ENCODE measurements around the gene MARCHF3. TPM values are rescaled to one million over a fixed set of nuclear protein-coding genes. Genes with fewer than 3 reads are reported as not detected.

The MARCHF3 gene
- total and polyA plus RNA-seq, 2 donors (not counting 3 experiments of a cell fraction or from before 2014, with no cell fraction given) = 31.9 to 35.0 TPM

GRCh38 chr5:127010362-127010761 lies 20.0 kb downstream of the MARCHF3 start:
- FAIRE-seq (no peak), DNase-seq (ENCODE audit: low read depth, low spot score) (no peak)
- H3K79me2 ChIP-seq (ENCODE audit: control insufficient read depth, insufficient read depth, low read length) = peaks cover 77% of the 10 kb centered on the region
- intact Hi-C loops (cut with micrococcal nuclease) = loop anchor here (5.0 kb wide), 1 partner anchor 93 kb away; no protein-coding TSS in a partner anchor
- TF ChIP-seq GATA2 (IDR thresholded peaks at IDR 0.05; ENCODE audit: insufficient read depth, insufficient read length, low read depth, low read length) = no peak
- TF ChIP-seq CTCF (IDR thresholded peaks at IDR 0.05; ENCODE audit: extremely low read depth in 1 of 2, insufficient read depth in 1 of 2, low read depth in 1 of 2, low read length in 2 of 2) = no peak
- TF ChIP-seq EZH2 (IDR thresholded peaks at IDR 0.05; ENCODE audit: borderline replicate concordance, low read depth, low read length, severe bottlenecking) = no peak
- dilution Hi-C loops (cut with MboI; ENCODE audit: extremely low pct_ligation_motif_present, low sequenced_read_pairs) = no loop called here
- H4K20me1 ChIP-seq (replicated peaks; ENCODE audit: control insufficient read depth, extremely low read depth, insufficient read depth, low read length) = no peaks in the 10 kb centered on the region
- no peak overlapping the region for H3K9ac ChIP-seq (replicated peaks; ENCODE audit: extremely low read depth, insufficient read depth, low read length)
- no peak overlapping the region for H3K4me3 ChIP-seq (replicated peaks in 1 of 3; ENCODE audit: insufficient read depth in 1 of 3, low read depth in 1 of 3, low read length in 3 of 3)
- H3K4me2 ChIP-seq (ENCODE audit: insufficient read depth, low read length) = no peak overlapping the region
- H3K9me3 ChIP-seq (replicated peaks; ENCODE audit: control insufficient read depth, insufficient read depth, low read length) = no peaks in the 10 kb centered on the region
- H3K9me1 ChIP-seq (replicated peaks; ENCODE audit: control insufficient read depth, extremely low read depth, insufficient read depth, low read length) = no peaks in the 10 kb centered on the region
- ChIA-PET CTCF (interaction anchor here (1.0 to 5.0 kb wide), 2 partner anchors 19 to 141 kb away, joined by 3 to 24 read pairs; no protein-coding TSS in a partner anchor), POLR2A (no interaction called here)
- H3K27me3 ChIP-seq (ENCODE audit: control insufficient read depth in 2 of 2, insufficient read depth in 2 of 2, low read length in 2 of 2) = no peaks in the 10 kb centered on the region
- BruUV-seq (replicated peaks) = no TSS peak
- no peak overlapping the region for H2AFZ ChIP-seq (ENCODE audit: low read depth, low read length)
- no peaks in the 10 kb centered on the region for H3K36me3 ChIP-seq (ENCODE audit: control insufficient read depth in 2 of 2, extremely low read depth in 1 of 2, insufficient read depth in 2 of 2, low read length in 2 of 2)
- no peak overlapping the region for H3K27ac ChIP-seq (ENCODE audit: insufficient read depth, low read depth, low read length)
- H3K4me1 ChIP-seq (ENCODE audit: control insufficient read depth, extremely low read depth, insufficient read depth, low read length) = peaks cover 38% of the 10 kb centered on the region

DNA sequence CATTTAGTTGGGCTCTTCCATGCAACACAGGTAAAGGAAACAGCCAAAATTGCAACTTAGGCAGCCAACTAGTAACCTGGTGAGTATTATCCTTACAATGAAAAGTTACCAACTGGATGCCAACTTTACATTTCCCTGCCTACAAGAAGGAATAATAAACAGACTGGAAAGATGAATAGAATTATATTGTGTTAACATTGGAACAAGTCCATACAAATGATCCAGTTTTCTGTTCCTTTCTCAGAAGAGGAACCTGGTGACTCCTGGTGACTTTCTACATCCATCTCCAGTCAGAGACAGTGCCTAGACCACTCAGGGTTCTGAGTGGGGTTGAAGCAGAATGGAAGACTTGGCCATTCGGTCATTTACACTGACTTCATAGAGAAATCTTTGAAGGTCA lies 20.6 kb downstream of the MARCHF3 start:
- H3K4me1 ChIP-seq (ENCODE audit: control insufficient read depth, extremely low read depth, insufficient read depth, low read length) = peaks cover 33% of the 10 kb centered on the region
- H3K79me2 ChIP-seq (ENCODE audit: control insufficient read depth, insufficient read depth, low read length) = peaks cover 76% of the 10 kb centered on the region
- no peak overlapping the region for H3K27ac ChIP-seq (ENCODE audit: insufficient read depth, low read depth, low read length)
- no peak overlapping the region for H3K4me3 ChIP-seq (replicated peaks in 1 of 3; ENCODE audit: insufficient read depth in 1 of 3, low read depth in 1 of 3, low read length in 3 of 3)
- no peaks in the 10 kb centered on the region for H3K36me3 ChIP-seq (ENCODE audit: control insufficient read depth in 2 of 2, extremely low read depth in 1 of 2, insufficient read depth in 2 of 2, low read length in 2 of 2)
- ChIA-PET POLR2A (no interaction called here), CTCF (interaction anchor here (1.0 to 5.0 kb wide), 2 partner anchors 19 to 140 kb away, joined by 3 to 24 read pairs; no protein-coding TSS in a partner anchor)
- no peaks in the 10 kb centered on the region for H3K27me3 ChIP-seq (ENCODE audit: control insufficient read depth in 2 of 2, insufficient read depth in 2 of 2, low read length in 2 of 2)
- intact Hi-C loops (cut with micrococcal nuclease) = loop anchor here (5.0 kb wide), 1 partner anchor 92 kb away; no protein-coding TSS in a partner anchor
- no peak overlapping the region for H3K9ac ChIP-seq (replicated peaks; ENCODE audit: extremely low read depth, insufficient read depth, low read length)
- H3K9me1 ChIP-seq (replicated peaks; ENCODE audit: control insufficient read depth, extremely low read depth, insufficient read depth, low read length) = no peaks in the 10 kb centered on the region
- no peak for DNase-seq (ENCODE audit: low read depth, low spot score)
- H4K20me1 ChIP-seq (replicated peaks; ENCODE audit: control insufficient read depth, extremely low read depth, insufficient read depth, low read length) = no peaks in the 10 kb centered on the region
- no peak for FAIRE-seq
- dilution Hi-C loops (cut with MboI; ENCODE audit: extremely low pct_ligation_motif_present, low sequenced_read_pairs) = no loop called here
- no peak overlapping the region for H3K4me2 ChIP-seq (ENCODE audit: insufficient read depth, low read length)
- BruUV-seq (replicated peaks) = no TSS peak
- H2AFZ ChIP-seq (ENCODE audit: low read depth, low read length) = no peak overlapping the region
- TF ChIP-seq JUN (IDR thresholded peaks at IDR 0.05; ENCODE audit: borderline replicate concordance, insufficient read depth, insufficient read length, low read depth) = no peak
- no peak for TF ChIP-seq GATA2 (IDR thresholded peaks at IDR 0.05; ENCODE audit: insufficient read depth, insufficient read length, low read depth, low read length)
- TF ChIP-seq MYC (IDR thresholded peaks at IDR 0.05; ENCODE audit: low read depth, low read length) = no peak
- TF ChIP-seq POLR2AphosphoS5 (IDR thresholded peaks at IDR 0.05; ENCODE audit: insufficient read depth, low read depth, low read length) = no peak
- no peak for TF ChIP-seq EZH2 (IDR thresholded peaks at IDR 0.05; ENCODE audit: borderline replicate concordance, low read depth, low read length, severe bottlenecking)
- TF ChIP-seq CTCF (IDR thresholded peaks at IDR 0.05; ENCODE audit: extremely low read depth in 1 of 2, insufficient read depth in 1 of 2, low read depth in 1 of 2, low read length in 2 of 2) = no peak
- no peak for TF ChIP-seq POLR2A (IDR thresholded peaks at IDR 0.05; ENCODE audit: low read depth, low read length)
- no peak for TF ChIP-seq FOS (IDR thresholded peaks at IDR 0.05; ENCODE audit: borderline replicate concordance, insufficient read depth, low read length)
- TF ChIP-seq, protein P1, sequence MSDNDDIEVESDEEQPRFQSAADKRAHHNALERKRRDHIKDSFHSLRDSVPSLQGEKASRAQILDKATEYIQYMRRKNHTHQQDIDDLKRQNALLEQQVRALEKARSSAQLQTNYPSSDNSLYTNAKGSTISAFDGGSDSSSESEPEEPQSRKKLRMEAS (IDR thresholded peaks at IDR 0.05; ENCODE audit: insufficient read depth, insufficient read length) = no peak
- no peaks in the 10 kb centered on the region for H3K9me3 ChIP-seq (replicated peaks; ENCODE audit: control insufficient read depth, insufficient read depth, low read length)

Data from endothelial cell of umbilical vein (primary cell).